Thoracic aorta (tissue), 2 donors: Measurements from ENCODE around the gene PREP. TPM values are rescaled to one million over a fixed set of nuclear protein-coding genes. Genes with fewer than 3 reads are reported as not detected.
A peak's percentile ranks its signal among the peaks of the same experiment; 100 is the strongest.

Experiments used
- ATAC-seq: fragments of 150-250 bp; one replicate; pipeline ENCODE4 v1.8.0; 2017; ENCODE audit warnings: low read depth; ENCODE audit not compliant: insufficient number of reproducible peaks, low FRiP score
- DNase-seq: peaks from one replicate; pipeline ENCODE4 v3.0.0-alpha.2; 2020; ENCODE audit warnings: low spot score
- H3K27ac ChIP-seq, 2 donors: fragments of 200-600 bp; sonication (generic); 1 replicate in 1 of 2; 2 replicates in 1 of 2; pipeline ENCODE4 v1.5.1; 2016; ENCODE audit warnings: mild to moderate bottlenecking in 2 of 2, moderate library complexity in 2 of 2
- H3K27me3 ChIP-seq: fragments of 200-600 bp; sonication (generic); replicated peaks from 2 replicates; pipeline ENCODE4 v1.6.0; 2016; ENCODE audit warnings: mild to moderate bottlenecking; ENCODE audit not compliant: insufficient read depth
- H3K36me3 ChIP-seq: fragments of 200-600 bp; sonication (generic); one replicate; pipeline ENCODE4 v1.5.1; 2016
- H3K4me1 ChIP-seq, 2 donors: fragments of 200-600 bp; sonication (generic); 1 replicate in 1 of 2; 2 replicates in 1 of 2; pipeline versions ENCODE4 v1.5.1 to v1.6.0; 2016; ENCODE audit warnings: low read depth in 2 of 2, mild to moderate bottlenecking in 1 of 2; ENCODE audit not compliant: control insufficient read depth in 1 of 2
- H3K4me3 ChIP-seq: fragments of 200-600 bp; sonication (generic); 2 replicates; pipeline ENCODE4 v1.5.1; 2016; ENCODE audit warnings: mild to moderate bottlenecking
- H3K9me3 ChIP-seq: fragments of 200-600 bp; sonication (generic); 2 replicates; pipeline ENCODE4 v1.5.1; 2016
- CTCF ChIP-seq: fragments of 200-600 bp; sonication (generic); IDR thresholded peaks from one replicate; pipeline ENCODE4 v1.5.1; 2019; ENCODE audit warnings: antibody characterized with exemption
- total RNA-seq, 2 donors: library from RNA; depleted of rRNA; stranded (reverse); fragments of >200 nt; gene quantifications; one replicate each; pipeline versions ENCODE4 v1.1.0 to v1.2.3, GENCODE V29; 2016

The PREP gene
- total RNA-seq, 2 donors from 2014 or later, result 12.6 to 17.9 TPM

- no peak for DNase-seq
- peak; percentile 18 for ATAC-seq
Observed at GRCh38 chr6:105402090-105402938, 568 bp downstream of the PREP start.

GRCh38 chr6:105401247-105402089, 1.4 kb downstream of the PREP start:
- peak overlapping the region; percentile 94 for H3K4me3 ChIP-seq
- DNase-seq (no peak), ATAC-seq (no peak)
- H3K27ac ChIP-seq, result no peak overlapping the region
- H3K36me3 ChIP-seq, result peaks cover 4% of the 10 kb centered on the region
- H3K9me3 ChIP-seq, result no peaks in the 10 kb centered on the region
- no peaks in the 10 kb centered on the region for H3K27me3 ChIP-seq
- TF ChIP-seq CTCF, result no peak
- peaks cover 3 to 27% of the 10 kb centered on the region in 2 donors for H3K4me1 ChIP-seq

More at GRCh38 chr6:105402090-105402938, 568 bp downstream of the PREP start:
- Histone ChIP-seq H3K9me3 (no peaks in the 10 kb centered on the region), H3K36me3 (no peaks in the 10 kb centered on the region), H3K27ac (peak overlapping the region in 1 of 2 donors; percentile 65), H3K27me3 (no peaks in the 10 kb centered on the region), H3K4me1 (peaks cover 3 to 27% of the 10 kb centered on the region in 2 donors), H3K4me3 (peak overlapping the region; percentile 94)
- TF ChIP-seq CTCF, result no peak

GRCh38 chr6:105400501-105400900, 2.4 kb downstream of the PREP start:
- no peak for TF ChIP-seq CTCF
- no peaks in the 10 kb centered on the region for H3K27me3 ChIP-seq
- DNase-seq (no peak), ATAC-seq (no peak)
- no peaks in the 10 kb centered on the region for H3K9me3 ChIP-seq
- peaks cover 9% of the 10 kb centered on the region for H3K36me3 ChIP-seq
- H3K27ac ChIP-seq, result no peak overlapping the region
- H3K4me1 ChIP-seq, result peaks cover 3 to 27% of the 10 kb centered on the region in 2 donors
- no peak overlapping the region for H3K4me3 ChIP-seq

GRCh38 chr6:105398859-105399258, 4.0 kb downstream of the PREP start:
- peaks cover 9% of the 10 kb centered on the region for H3K36me3 ChIP-seq
- no peak overlapping the region for H3K4me3 ChIP-seq
- H3K27me3 ChIP-seq, result no peaks in the 10 kb centered on the region
- ATAC-seq (no peak), DNase-seq (no peak)
- TF ChIP-seq CTCF, result no peak
- peaks cover 3 to 23% of the 10 kb centered on the region in 2 donors for H3K4me1 ChIP-seq
- no peak overlapping the region for H3K27ac ChIP-seq
- H3K9me3 ChIP-seq, result no peaks in the 10 kb centered on the region

- ATAC-seq (no peak), DNase-seq (no peak)
- H3K4me3 ChIP-seq, result no peak overlapping the region
- H3K36me3 ChIP-seq, result peaks cover 9% of the 10 kb centered on the region
- no peaks in the 10 kb centered on the region for H3K9me3 ChIP-seq
- H3K4me1 ChIP-seq, result peaks cover 3 to 19% of the 10 kb centered on the region in 2 donors
- H3K27ac ChIP-seq, result no peak overlapping the region
- TF ChIP-seq CTCF, result no peak
- no peaks in the 10 kb centered on the region for H3K27me3 ChIP-seq
Observed at GRCh38 chr6:105397987-105398386, 4.9 kb downstream of the PREP start.
